ENCODE measurements around the gene PTPRT. TPM values are rescaled to one million over a fixed set of nuclear protein-coding genes. Genes with fewer than 3 reads are reported as not detected.

The PTPRT gene
- total and polyA plus RNA-seq, 2 of the 13 experiments (the other 11 are each of a cell fraction or from before 2014, with no cell fraction given), result under 0.01 to 0.09 TPM

- POLR2A ChIA-PET, result no interaction called here
- 0 out of 2 replicates have a peak, but pooled peaks cover 6% of the 10 kb centered on the region for H3K9me3 ChIP-seq (ENCODE audit: low read length)
- H3K27ac ChIP-seq (ENCODE audit: extremely low read length, insufficient read depth, low read length), result no peak overlapping the region
- no TSS peak for BruUV-seq (replicated peaks)
- no peaks in the 10 kb centered on the region for H3K27me3 ChIP-seq (ENCODE audit: control insufficient read depth in 1 of 2, insufficient read depth in 2 of 2, low read length in 2 of 2)
- 16% methylated on average over 2 of the region's 2 CpGs for WGBS (ENCODE audit: low lambda C conversion rate)
- H4K20me1 ChIP-seq (ENCODE audit: insufficient read depth, low read length), result no peaks in the 10 kb centered on the region
- H3K4me1 ChIP-seq (ENCODE audit: insufficient read depth, low read length), result no peaks in the 10 kb centered on the region
- no peak overlapping the region for H2AFZ ChIP-seq (ENCODE audit: low read length)
- no peak for DNase-seq (ENCODE audit: low spot score)
- intact Hi-C loops (cut with micrococcal nuclease; ENCODE audit: unreplicated experiment), result no loop called here
- H3K4me2 ChIP-seq (ENCODE audit: low read depth, low read length), result no peak overlapping the region
- no peaks in the 10 kb centered on the region for H3K79me2 ChIP-seq (ENCODE audit: insufficient read depth, low read length)
- in situ Hi-C loops (cut with HindIII; ENCODE audit: extremely low pct_ligation_motif_present, low pct_unique_long_range_greater_than_20kb), result no loop called here
- CTCF ChIA-PET (ENCODE audit: low intra/inter-chr PET ratio, low total read pairs), result no interaction called here
- no peak overlapping the region for H3K4me3 ChIP-seq (replicated peaks in 1 of 3; ENCODE audit: insufficient read depth in 1 of 3, low read depth in 2 of 3, low read length in 3 of 3)
- TF ChIP-seq ZBTB44 (CRISPR knock-in tag; IDR thresholded peaks at IDR 0.05), result no peak
- TF ChIP-seq SMYD3 (CRISPR knock-in tag; IDR thresholded peaks at IDR 0.05), result no peak
- TF ChIP-seq SP4 (CRISPR knock-in tag; IDR thresholded peaks at IDR 0.05), result no peak
- no peak for TF ChIP-seq KLF15 (CRISPR knock-in tag; IDR thresholded peaks at IDR 0.05; ENCODE audit: borderline replicate concordance)
- no peak for TF ChIP-seq FUBP1 (CRISPR knock-in tag; IDR thresholded peaks at IDR 0.05; ENCODE audit: borderline replicate concordance)
- TF ChIP-seq ZNF772 (CRISPR knock-in tag; IDR thresholded peaks at IDR 0.05), result no peak
- no peak for TF ChIP-seq ELF3 (CRISPR knock-in tag; IDR thresholded peaks at IDR 0.05)
- no peak for TF ChIP-seq SNAPC5 (CRISPR knock-in tag; IDR thresholded peaks at IDR 0.05; ENCODE audit: borderline replicate concordance)
- no peak for TF ChIP-seq TAF1 (CRISPR knock-in tag; IDR thresholded peaks at IDR 0.05)
- no peak for ATAC-seq
- H3K9ac ChIP-seq (ENCODE audit: insufficient read depth, low read depth, low read length), result no peak overlapping the region
- H3K36me3 ChIP-seq (replicated peaks in 1 of 2; ENCODE audit: control insufficient read depth in 1 of 2, insufficient read depth in 2 of 2, low read length in 2 of 2), result no peaks in the 10 kb centered on the region
- no peak for FAIRE-seq
Measured at GRCh38 chr20:42790111-42790510, 399.6 kb downstream of the PTPRT start.
